ENCODE results near the gene NOD2. TPM values are rescaled to one million over a fixed set of nuclear protein-coding genes. Genes with fewer than 3 reads are reported as not detected.

Gene NOD2
- total RNA-seq, 6 experiments from 2014 or later = not detected

DNA sequence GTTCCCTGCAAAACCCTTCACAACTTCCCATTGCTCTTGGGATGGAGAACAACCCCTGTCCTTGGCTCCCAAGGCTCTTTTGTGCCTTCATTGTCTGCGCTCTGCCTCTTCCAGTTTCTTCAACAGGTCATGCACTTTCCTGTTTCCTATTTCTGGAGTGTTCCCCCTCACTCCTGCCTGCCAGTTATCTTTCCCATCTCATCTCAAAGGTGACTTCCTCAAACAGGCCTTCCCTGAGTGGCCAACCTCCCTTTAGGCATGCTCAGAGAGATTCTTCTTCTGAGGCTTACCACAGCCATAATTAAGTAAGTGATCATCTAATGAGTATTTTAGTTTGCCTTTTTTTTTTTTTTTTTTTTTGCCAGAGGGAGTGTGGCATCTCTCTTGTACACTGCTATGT is 45.6 kb downstream of the NOD2 start:
- H3K27ac Mint-ChIP-seq = no peak overlapping the region
- H3K4me1 Mint-ChIP-seq (ENCODE audit: low read depth) = peaks cover 37% of the 10 kb centered on the region
- TF ChIP-seq, protein P1, sequence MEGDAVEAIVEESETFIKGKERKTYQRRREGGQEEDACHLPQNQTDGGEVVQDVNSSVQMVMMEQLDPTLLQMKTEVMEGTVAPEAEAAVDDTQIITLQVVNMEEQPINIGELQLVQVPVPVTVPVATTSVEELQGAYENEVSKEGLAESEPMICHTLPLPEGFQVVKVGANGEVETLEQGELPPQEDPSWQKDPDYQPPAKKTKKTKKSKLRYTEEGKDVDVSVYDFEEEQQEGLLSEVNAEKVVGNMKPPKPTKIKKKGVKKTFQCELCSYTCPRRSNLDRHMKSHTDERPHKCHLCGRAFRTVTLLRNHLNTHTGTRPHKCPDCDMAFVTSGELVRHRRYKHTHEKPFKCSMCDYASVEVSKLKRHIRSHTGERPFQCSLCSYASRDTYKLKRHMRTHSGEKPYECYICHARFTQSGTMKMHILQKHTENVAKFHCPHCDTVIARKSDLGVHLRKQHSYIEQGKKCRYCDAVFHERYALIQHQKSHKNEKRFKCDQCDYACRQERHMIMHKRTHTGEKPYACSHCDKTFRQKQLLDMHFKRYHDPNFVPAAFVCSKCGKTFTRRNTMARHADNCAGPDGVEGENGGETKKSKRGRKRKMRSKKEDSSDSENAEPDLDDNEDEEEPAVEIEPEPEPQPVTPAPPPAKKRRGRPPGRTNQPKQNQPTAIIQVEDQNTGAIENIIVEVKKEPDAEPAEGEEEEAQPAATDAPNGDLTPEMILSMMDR (IDR thresholded peaks at IDR 0.05) = no peak
- no peaks in the 10 kb centered on the region for H3K36me3 Mint-ChIP-seq (ENCODE audit: low read depth)
- H3K27me3 Mint-ChIP-seq (ENCODE audit: insufficient read depth) = peaks cover 10% of the 10 kb centered on the region
- no peak overlapping the region for H3K4me3 Mint-ChIP-seq
- no peaks in the 10 kb centered on the region; the same call in 1 of the 2 replicates for H3K9me3 Mint-ChIP-seq
- DNase-seq = no peak

DNA sequence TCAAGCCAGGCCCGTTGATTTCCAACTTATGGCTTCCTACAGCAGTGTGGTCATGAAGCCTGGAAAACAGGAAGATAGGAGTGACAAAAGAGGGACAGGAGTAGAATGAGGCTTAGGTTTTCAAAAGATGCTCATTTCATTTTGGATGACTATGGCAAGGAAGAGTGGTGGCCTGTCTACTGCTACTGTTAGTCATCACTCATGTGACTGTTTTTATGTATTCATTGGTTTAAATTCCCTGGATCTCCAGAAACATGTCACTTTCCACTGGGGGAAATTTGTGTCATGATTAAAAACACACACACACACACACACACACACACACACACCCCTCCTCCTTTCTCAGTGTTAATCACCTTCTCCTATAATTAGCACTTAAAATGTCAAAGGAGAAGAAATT is 47.3 kb downstream of the NOD2 start:
- H3K4me1 Mint-ChIP-seq (ENCODE audit: low read depth) = peaks cover 54% of the 10 kb centered on the region
- peak overlapping the region; percentile 88 for H3K4me3 Mint-ChIP-seq
- peak overlapping the region; percentile 17 for H3K27ac Mint-ChIP-seq
- TF ChIP-seq, protein P1 (IDR thresholded peaks at IDR 0.05) = no peak
- H3K9me3 Mint-ChIP-seq = no peaks in the 10 kb centered on the region; the same call in 1 of the 2 replicates
- H3K36me3 Mint-ChIP-seq (ENCODE audit: low read depth) = peaks cover 5% of the 10 kb centered on the region; the same call in 1 of the 2 replicates
- peaks cover 8% of the 10 kb centered on the region for H3K27me3 Mint-ChIP-seq (ENCODE audit: insufficient read depth)
- DNase-seq = peak; percentile 30

DNA sequence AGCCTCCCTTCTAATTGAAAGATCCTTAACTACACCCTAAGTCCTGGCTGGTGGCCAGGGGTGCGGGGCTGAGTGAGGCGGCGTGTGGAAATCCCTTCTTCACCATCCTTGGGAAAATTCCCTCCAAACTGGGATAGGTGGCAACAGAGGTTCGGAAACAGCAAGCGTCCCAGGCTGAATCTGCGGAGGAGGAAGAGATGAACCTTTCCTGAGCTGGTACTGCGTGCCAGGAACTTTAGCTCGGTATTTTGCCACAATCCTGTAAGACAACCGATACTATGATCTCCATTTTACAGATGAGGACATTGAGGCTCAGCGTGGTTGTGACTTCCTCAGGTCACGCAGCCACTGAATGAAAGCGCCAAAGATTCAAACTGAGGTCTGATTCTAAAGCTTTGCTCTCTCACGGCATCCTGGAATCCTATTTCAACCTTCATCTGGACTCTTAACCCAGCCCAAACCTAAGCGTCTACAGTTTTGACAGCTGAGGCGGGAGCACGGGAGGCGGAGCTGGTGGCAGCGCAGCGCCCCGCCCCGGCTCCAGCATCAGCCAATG is 47.9 kb downstream of the NOD2 start:
- Mint-ChIP-seq H3K9me3 (no peaks in the 10 kb centered on the region), H3K4me1 (ENCODE audit: low read depth) (peaks cover 57% of the 10 kb centered on the region), H3K27ac (peak overlapping the region; percentile 81), H3K36me3 (ENCODE audit: low read depth) (peaks cover 5% of the 10 kb centered on the region; the same call in 1 of the 2 replicates), H3K27me3 (ENCODE audit: insufficient read depth) (peaks cover 8% of the 10 kb centered on the region), H3K4me3 (peak overlapping the region; percentile 88)
- TF ChIP-seq, protein P1 (IDR thresholded peaks at IDR 0.05) = 0 out of 2 replicates have a peak, but pooled peaks have one; percentile 9
- peak; percentile 17 for DNase-seq

DNA sequence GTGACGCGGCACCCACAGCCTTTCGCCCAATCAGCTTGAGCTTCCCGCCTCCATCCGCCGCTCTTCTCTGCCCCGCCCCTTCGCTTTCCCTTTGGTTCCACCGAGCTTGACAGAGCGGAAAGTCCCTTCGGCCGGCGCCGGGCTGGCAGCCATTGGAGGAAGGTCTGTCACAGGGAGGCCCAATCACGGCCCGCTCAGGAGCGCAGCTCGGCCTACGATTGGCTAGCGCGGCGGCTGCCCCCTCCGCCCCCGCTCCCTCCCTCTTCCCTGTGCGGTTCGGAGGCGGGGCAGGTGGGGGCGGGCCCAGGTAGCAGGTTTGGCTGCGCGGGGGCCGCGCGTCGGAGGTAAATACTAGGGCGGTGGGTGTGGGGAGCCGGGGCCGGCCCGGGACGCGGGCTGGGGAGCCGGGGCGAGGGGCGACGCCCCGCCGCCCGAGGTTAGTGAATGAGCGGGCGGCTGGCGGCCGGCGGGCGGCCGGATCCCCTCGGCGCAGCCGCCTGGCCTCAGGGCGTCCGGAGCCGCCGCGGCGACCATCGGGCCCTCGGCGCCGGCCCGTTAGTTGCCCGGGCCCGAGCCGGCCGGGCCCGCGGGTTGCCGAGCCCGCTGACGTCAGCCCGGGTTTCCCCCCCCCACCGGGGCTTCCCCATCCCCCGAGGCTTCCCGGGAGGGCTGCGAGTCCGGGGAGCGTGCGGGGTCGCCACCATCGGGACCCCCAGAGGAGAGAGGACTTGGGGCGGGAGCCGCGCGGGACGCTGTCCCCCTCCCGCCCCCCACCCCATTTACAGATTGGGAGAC is 48.6 kb downstream of the NOD2 start, which contains the start of gene CYLD:
CYLD (plus strand) TSS at position 306 of the 795 bp plus-strand sequence. CDS start 7,613 bp downstream, outside the sequence.
- H3K27me3 Mint-ChIP-seq (ENCODE audit: insufficient read depth) = peaks cover 6% of the 10 kb centered on the region
- H3K27ac Mint-ChIP-seq = peak within 1 kb of the TSS; percentile 81
- H3K4me1 Mint-ChIP-seq (ENCODE audit: low read depth) = peaks cover 57% of the 10 kb centered on the region

DNA sequence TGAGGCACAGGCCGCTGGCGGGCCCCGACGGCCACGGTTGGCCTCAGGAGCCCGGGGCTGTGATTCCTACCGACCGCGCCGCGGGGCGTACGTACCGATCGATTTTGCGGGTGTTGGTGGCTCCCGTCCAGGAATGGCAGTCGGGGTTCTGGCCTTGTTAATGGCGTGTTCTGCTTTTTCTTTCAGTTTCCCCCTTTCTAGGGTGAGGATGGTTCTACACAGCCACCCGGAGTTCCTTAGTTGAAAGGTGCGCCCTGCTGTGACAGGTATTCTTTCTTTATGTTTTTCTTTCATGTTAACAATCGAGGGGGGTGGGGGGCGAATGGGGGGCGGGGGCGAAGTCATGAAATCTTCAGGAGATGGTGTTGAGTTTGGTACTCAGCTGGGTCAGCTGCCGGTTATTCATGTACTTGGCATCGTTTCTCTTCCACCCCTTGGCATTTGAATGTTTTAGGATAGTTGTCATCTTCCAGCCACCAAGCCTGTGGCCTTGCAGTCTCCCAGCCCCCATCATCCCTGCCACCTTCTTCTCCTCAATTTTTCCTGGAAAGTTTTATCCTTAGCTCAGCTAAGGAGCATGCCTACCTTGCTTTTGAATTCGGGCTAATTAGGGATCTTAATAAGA is 49.3 kb downstream of the NOD2 start:
- DNase-seq = peak; percentile 55
- peaks cover 5% of the 10 kb centered on the region for H3K36me3 Mint-ChIP-seq (ENCODE audit: low read depth)
- peaks cover 6% of the 10 kb centered on the region for H3K27me3 Mint-ChIP-seq (ENCODE audit: insufficient read depth)
- TF ChIP-seq, protein P1 (IDR thresholded peaks at IDR 0.05) = no peak
- no peaks in the 10 kb centered on the region for H3K9me3 Mint-ChIP-seq
- H3K4me1 Mint-ChIP-seq (ENCODE audit: low read depth) = peaks cover 50% of the 10 kb centered on the region
- H3K4me3 Mint-ChIP-seq = peak overlapping the region; percentile 84
- H3K27ac Mint-ChIP-seq = peak overlapping the region; percentile 81

More for the DNA sequence above, 48.6 kb downstream of the NOD2 start, which contains the start of gene CYLD:
- peak; percentile 99 for DNase-seq
- Mint-ChIP-seq H3K36me3 (ENCODE audit: low read depth) (peaks cover 5% of the 10 kb centered on the region; the same call in 1 of the 2 replicates), H3K9me3 (no peaks in the 10 kb centered on the region), H3K4me3 (peak within 1 kb of the TSS; percentile 88)
- TF ChIP-seq, protein P1 (IDR thresholded peaks at IDR 0.05) = no peak
